ENCODE measurements around the gene CALML3. TPM values are rescaled to one million over a fixed set of nuclear protein-coding genes. Genes with fewer than 3 reads are reported as not detected.

CALML3 gene
- total RNA-seq, 4 donors from 2014 or later = 0.24 TPM; not detected in 3

DNA sequence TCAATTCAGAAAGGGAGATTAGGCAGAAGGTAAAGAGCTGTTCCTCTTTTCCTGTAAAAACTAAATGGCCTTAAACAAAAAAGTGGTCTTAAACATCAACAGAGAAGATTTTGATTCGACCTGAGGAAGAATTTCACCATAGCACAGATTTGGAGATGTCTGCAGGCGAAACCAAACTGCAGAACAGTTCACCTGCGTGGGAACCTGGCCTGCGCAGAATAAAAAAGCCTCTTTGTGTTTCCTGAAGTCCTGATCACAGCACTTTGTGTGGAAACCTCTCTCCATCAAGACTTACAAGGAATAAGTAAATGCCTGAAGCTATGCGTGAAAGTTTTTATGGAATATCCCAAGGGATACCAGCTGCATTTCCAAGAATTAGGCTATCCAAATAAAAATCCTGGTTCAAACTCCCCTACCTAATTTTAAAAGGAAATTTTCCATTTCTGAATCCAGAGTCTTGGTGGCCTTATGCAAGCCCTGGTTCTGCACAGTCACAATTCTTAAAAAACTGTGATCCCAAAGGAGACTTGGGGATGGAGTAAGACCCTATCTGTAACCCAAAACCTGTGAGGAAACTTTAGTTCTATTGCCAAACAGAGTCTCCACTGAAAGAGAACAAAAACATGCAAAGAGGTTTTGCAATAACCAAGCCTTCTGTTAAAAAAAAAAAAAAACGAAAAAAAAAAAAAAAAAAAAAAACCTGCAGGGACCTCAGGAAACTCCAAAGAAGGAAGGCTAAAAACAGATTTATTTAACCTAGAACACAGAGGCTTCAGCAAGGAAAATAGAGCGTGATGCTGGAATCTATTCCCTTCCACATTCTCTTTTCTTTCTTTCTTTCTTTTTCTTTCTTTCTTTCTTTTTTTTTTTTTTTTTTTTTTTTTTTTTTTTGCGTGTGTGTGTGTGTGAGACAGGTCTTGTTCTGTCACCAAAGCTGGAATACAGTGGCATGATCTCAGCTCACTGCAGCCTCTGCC, 10.4 kb downstream of the CALML3 start:
- TF ChIP-seq POLR2A (IDR thresholded peaks at IDR 0.05) = no peak
- TF ChIP-seq, protein P1, sequence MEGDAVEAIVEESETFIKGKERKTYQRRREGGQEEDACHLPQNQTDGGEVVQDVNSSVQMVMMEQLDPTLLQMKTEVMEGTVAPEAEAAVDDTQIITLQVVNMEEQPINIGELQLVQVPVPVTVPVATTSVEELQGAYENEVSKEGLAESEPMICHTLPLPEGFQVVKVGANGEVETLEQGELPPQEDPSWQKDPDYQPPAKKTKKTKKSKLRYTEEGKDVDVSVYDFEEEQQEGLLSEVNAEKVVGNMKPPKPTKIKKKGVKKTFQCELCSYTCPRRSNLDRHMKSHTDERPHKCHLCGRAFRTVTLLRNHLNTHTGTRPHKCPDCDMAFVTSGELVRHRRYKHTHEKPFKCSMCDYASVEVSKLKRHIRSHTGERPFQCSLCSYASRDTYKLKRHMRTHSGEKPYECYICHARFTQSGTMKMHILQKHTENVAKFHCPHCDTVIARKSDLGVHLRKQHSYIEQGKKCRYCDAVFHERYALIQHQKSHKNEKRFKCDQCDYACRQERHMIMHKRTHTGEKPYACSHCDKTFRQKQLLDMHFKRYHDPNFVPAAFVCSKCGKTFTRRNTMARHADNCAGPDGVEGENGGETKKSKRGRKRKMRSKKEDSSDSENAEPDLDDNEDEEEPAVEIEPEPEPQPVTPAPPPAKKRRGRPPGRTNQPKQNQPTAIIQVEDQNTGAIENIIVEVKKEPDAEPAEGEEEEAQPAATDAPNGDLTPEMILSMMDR (IDR thresholded peaks at IDR 0.05) = no peak
- Histone ChIP-seq H3K36me3 (no peaks in the 10 kb centered on the region), H3K4me3 (replicated peaks in 1 of 3) (no peak overlapping the region), H3K27ac (no peak overlapping the region), H3K9me3 (no peaks in the 10 kb centered on the region), H3K4me1 (peaks cover 0 to 8% of the 10 kb centered on the region in 2 donors), H3K27me3 (no peaks in the 10 kb centered on the region)
- 65 to 69% methylated on average over 8 of the region's 8 CpGs for WGBS, 2 donors
- no peak for DNase-seq
- intact Hi-C loops (cut with DNase I) = no loop called here

DNA sequence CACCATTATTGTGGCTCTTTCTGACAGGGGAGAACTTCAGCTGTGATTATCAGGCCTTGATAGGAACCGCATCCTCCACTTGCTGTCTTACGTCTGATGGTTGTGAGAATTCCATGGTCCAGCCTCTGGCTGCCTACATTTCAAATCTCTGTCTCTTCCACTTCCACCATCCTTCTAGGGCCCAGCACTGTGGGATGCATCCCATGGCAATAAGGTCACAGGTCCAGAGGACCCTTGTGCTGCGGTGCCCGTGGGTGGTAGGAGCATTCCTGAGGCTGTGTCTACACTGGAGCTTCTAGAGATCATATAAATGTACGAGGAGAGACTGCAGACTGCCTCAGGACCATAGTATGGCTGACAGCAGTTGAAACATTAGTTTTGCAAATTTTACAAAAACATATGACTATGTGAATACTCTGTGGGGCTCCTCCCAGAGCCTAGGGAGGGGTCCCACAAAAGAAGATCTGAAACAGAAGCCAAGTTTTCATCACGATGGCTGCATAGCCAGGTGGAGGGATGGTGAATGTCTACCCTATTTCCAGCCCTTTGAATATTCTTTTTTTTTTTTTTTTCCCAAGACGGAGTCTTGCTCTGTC, 11.8 kb downstream of the CALML3 start:
- intact Hi-C loops (cut with DNase I) = no loop called here
- Histone ChIP-seq H3K27ac (no peak overlapping the region), H3K9me3 (no peaks in the 10 kb centered on the region), H3K4me1 (peaks cover 0 to 8% of the 10 kb centered on the region in 2 donors), H3K27me3 (no peaks in the 10 kb centered on the region), H3K36me3 (no peaks in the 10 kb centered on the region), H3K4me3 (replicated peaks in 1 of 3) (no peak overlapping the region)
- WGBS, 2 donors = 92 to 93% methylated on average over 7 of the region's 7 CpGs
- DNase-seq = no peak
- TF ChIP-seq, protein P1 (IDR thresholded peaks at IDR 0.05) = no peak

DNA sequence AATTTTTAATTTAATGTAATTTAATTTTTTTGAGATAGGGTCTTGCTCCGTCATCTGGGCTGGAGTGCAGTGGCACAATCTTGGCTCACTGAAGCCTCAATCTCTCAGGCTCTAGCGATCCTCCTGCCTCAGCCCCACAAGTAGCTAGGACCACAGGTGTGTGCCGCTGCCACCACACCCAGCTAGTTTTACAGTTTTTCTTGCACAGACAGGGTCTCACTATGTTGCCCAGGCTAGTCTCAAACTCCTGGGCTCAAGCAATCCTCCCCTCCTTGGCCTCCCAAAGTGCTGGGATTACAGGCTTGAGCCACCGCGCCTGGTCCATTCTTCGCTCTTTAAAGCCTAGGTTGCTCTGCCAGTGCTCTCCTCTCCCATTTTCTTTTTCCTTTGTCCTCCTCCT, 12.9 kb downstream of the CALML3 start:
- no peaks in the 10 kb centered on the region for H3K27me3 ChIP-seq
- 83 to 91% methylated on average over 6 of the region's 6 CpGs for WGBS, 2 donors
- peaks cover 0 to 8% of the 10 kb centered on the region in 2 donors for H3K4me1 ChIP-seq
- intact Hi-C loops (cut with DNase I) = no loop called here
- TF ChIP-seq POLR2A (IDR thresholded peaks at IDR 0.05) = no peak
- TF ChIP-seq, protein P1 (IDR thresholded peaks at IDR 0.05) = no peak
- no peaks in the 10 kb centered on the region for H3K36me3 ChIP-seq
- no peak for DNase-seq
- no peak overlapping the region for H3K27ac ChIP-seq
- H3K4me3 ChIP-seq (replicated peaks in 1 of 3) = no peak overlapping the region
- no peaks in the 10 kb centered on the region for H3K9me3 ChIP-seq

DNA sequence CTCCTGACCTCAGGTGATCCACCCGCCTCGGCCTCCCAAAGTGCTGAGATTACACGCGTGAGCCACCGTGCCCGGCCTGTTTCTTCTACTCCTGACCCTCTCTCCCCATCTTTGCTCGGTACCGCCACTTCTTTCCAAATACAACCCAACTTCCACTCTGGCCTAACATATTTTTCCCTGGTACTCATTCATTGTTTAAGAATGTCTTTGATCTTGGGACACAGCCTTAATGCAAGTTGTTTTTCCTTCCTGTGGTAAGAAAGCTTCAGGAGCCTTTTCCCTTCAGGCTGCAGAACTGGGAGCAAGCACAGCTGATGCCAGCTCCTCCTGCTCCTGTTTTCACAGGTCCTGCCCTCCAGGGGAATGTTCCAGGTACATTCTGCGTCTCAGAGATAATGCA, 13.7 kb downstream of the CALML3 start:
- Histone ChIP-seq H3K27ac (no peak overlapping the region), H3K4me3 (replicated peaks in 1 of 3) (no peak overlapping the region)
- WGBS, 2 donors = 93 to 94% methylated on average over 9 of the region's 9 CpGs

More for the DNA sequence above, 13.7 kb downstream of the CALML3 start:
- Histone ChIP-seq H3K27me3 (no peaks in the 10 kb centered on the region), H3K4me1 (peaks cover 0 to 8% of the 10 kb centered on the region in 2 donors), H3K9me3 (no peaks in the 10 kb centered on the region), H3K36me3 (no peaks in the 10 kb centered on the region)
- TF ChIP-seq, protein P1 (IDR thresholded peaks at IDR 0.05) = no peak
- no peak for TF ChIP-seq POLR2A (IDR thresholded peaks at IDR 0.05)
- intact Hi-C loops (cut with DNase I) = no loop called here
- DNase-seq = no peak
